ENCODE measurements around the gene AGBL1. TPM values are rescaled to one million over a fixed set of nuclear protein-coding genes. Genes with fewer than 3 reads are reported as not detected.

The AGBL1 gene
- total and polyA plus RNA-seq, 3 experiments from 2014 or later, result not detected

DNA sequence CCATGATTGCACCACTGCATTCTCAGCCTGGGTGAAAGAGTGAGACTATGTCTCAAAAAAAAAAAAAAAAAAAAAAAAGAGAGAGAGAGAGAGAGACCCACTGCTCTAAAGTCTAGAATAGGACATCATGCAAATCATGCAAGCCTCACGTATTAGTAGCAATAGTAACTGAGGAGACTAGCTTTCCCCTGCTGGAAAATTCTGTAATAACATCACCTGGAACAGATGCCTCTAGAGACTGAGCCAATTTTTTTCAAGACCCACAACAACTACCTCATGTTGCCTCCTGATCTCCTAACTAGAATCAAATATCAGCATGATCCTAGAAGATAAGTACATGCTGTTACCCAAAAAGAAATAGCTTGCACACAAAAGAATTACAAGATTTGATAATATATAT, 461.9 kb downstream of the AGBL1 start:
- no peaks in the 10 kb centered on the region for H3K4me1 Mint-ChIP-seq
- H3K4me3 Mint-ChIP-seq, result no peak overlapping the region
- no peak overlapping the region for H3K27ac Mint-ChIP-seq
- H3K36me3 Mint-ChIP-seq, result peaks cover 0 to 1% (median 0%) of the 10 kb centered on the region in 3 donors
- peaks cover 0 to 7% (median 0%) of the 10 kb centered on the region in 5 donors for H3K9me3 Mint-ChIP-seq
- ChIA-PET CTCF (no interaction called here), POLR2A (no interaction called here)
- Histone ChIP-seq H3K4me3 (ENCODE audit: low read length) (no peak overlapping the region), H3K9me3 (ENCODE audit: low read length) (no peaks in the 10 kb centered on the region), H3K36me3 (ENCODE audit: insufficient read depth, low read length) (no peaks in the 10 kb centered on the region), H3K4me1 (ENCODE audit: insufficient read depth, low read length) (no peaks in the 10 kb centered on the region), H3K27ac (ENCODE audit: low read depth, low read length) (no peak overlapping the region), H3K27me3 (ENCODE audit: insufficient read depth, low read length, poor library complexity, severe bottlenecking) (no peaks in the 10 kb centered on the region)
- no peak for DNase-seq
- H3K27me3 Mint-ChIP-seq, result peaks cover 0 to 2% of the 10 kb centered on the region in 2 donors

DNA sequence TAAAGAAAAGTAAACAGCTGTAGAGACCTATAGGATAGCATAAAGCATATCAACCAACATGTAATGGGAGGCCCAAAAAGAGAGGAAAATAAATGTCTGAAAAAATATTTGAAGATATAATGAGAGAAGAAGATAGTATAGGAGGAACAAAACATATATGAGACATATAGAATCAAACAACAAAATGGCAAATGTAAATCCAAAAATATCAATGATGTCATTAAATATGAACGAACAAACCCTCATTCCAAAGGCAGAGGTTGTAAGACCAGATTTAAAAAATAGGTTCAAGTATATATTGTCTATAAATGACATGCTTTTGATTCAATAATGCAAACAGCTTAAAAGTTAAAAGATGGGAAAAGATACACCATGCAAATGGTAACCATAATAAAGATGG, 470.4 kb downstream of the AGBL1 start:
- peaks cover 0 to 14% (median 0%) of the 10 kb centered on the region in 3 donors for H3K36me3 Mint-ChIP-seq
- no peak overlapping the region for H3K4me3 Mint-ChIP-seq
- CTCF ChIA-PET, result no interaction called here
- H3K36me3 ChIP-seq (ENCODE audit: insufficient read depth, low read length), result no peaks in the 10 kb centered on the region
- no peaks in the 10 kb centered on the region for H3K27me3 ChIP-seq (ENCODE audit: insufficient read depth, low read length, poor library complexity, severe bottlenecking)
- H3K4me1 ChIP-seq (ENCODE audit: insufficient read depth, low read length), result no peaks in the 10 kb centered on the region
- no peaks in the 10 kb centered on the region for H3K9me3 ChIP-seq (ENCODE audit: low read length)
- H3K9me3 Mint-ChIP-seq, result peaks cover 0 to 11% (median 3%) of the 10 kb centered on the region in 5 donors
- DNase-seq, result no peak
- H3K4me3 ChIP-seq (ENCODE audit: low read length), result no peak overlapping the region
- H3K27ac ChIP-seq (ENCODE audit: low read depth, low read length), result no peak overlapping the region
- POLR2A ChIA-PET, result no interaction called here
- H3K4me1 Mint-ChIP-seq, result no peaks in the 10 kb centered on the region
- no peaks in the 10 kb centered on the region for H3K27me3 Mint-ChIP-seq
- H3K27ac Mint-ChIP-seq, result no peak overlapping the region

DNA sequence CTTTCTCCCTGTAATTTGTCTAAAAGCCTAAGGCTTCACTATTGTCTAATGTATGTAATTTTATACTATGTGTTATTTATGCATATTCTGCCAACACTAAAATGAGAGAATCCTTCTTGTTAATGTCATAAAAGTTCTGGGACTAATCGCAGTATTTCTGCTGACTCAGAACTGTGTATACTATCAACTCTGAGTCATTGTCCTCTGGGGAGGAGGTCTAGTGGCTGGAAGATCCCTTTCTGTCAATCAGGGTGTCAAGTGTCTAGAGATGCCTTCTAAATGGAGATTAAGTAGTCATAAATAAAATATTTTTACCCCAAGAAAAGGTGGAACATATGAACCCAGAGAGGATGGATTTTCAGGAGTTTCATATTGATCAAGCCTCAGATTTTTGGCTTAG, 473.4 kb downstream of the AGBL1 start:
- H3K9me3 Mint-ChIP-seq, result peaks cover 0 to 11% (median 3%) of the 10 kb centered on the region in 5 donors
- Histone ChIP-seq H3K36me3 (ENCODE audit: insufficient read depth, low read length) (no peaks in the 10 kb centered on the region), H3K27ac (ENCODE audit: low read depth, low read length) (no peak overlapping the region), H3K27me3 (ENCODE audit: insufficient read depth, low read length, poor library complexity, severe bottlenecking) (no peaks in the 10 kb centered on the region), H3K9me3 (ENCODE audit: low read length) (no peaks in the 10 kb centered on the region), H3K4me3 (ENCODE audit: low read length) (no peak overlapping the region), H3K4me1 (ENCODE audit: insufficient read depth, low read length) (no peaks in the 10 kb centered on the region)
- H3K4me1 Mint-ChIP-seq, result no peaks in the 10 kb centered on the region
- peaks cover 0 to 14% (median 0%) of the 10 kb centered on the region in 3 donors for H3K36me3 Mint-ChIP-seq
- H3K27ac Mint-ChIP-seq, result no peak overlapping the region
- H3K27me3 Mint-ChIP-seq, result no peaks in the 10 kb centered on the region
- CTCF ChIA-PET, result no interaction called here
- no peak for DNase-seq
- H3K4me3 Mint-ChIP-seq, result no peak overlapping the region
- POLR2A ChIA-PET, result no interaction called here

DNA sequence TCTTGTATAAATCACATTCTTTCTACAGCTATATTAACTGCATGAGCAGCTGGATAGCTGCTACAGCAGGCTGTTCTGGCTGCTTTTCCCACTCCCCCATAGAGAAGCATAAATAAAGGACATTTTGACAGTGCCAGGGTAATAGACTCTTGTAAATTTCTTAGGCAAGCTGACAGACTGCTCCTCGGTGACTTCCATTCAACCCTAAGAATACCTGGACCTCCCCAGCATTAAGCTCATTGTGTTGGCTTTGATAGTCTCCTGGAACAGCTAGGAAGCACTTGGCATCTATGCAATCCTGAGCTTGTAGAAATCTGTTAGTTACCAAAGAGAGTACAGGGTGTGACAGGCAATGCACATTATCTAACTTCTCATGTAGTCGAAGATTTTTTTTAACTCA, 475.4 kb downstream of the AGBL1 start:
- Mint-ChIP-seq H3K27me3 (no peaks in the 10 kb centered on the region), H3K9me3 (peaks cover 0 to 11% (median 3%) of the 10 kb centered on the region in 5 donors), H3K4me1 (no peaks in the 10 kb centered on the region), H3K27ac (no peak overlapping the region), H3K4me3 (no peak overlapping the region), H3K36me3 (peaks cover 0 to 11% (median 0%) of the 10 kb centered on the region in 3 donors)
- Histone ChIP-seq H3K27ac (ENCODE audit: low read depth, low read length) (no peak overlapping the region), H3K36me3 (ENCODE audit: insufficient read depth, low read length) (no peaks in the 10 kb centered on the region), H3K4me1 (ENCODE audit: insufficient read depth, low read length) (no peaks in the 10 kb centered on the region), H3K4me3 (ENCODE audit: low read length) (no peak overlapping the region), H3K27me3 (ENCODE audit: insufficient read depth, low read length, poor library complexity, severe bottlenecking) (no peaks in the 10 kb centered on the region), H3K9me3 (ENCODE audit: low read length) (no peaks in the 10 kb centered on the region)
- DNase-seq, result no peak
- ChIA-PET POLR2A (no interaction called here), CTCF (interaction anchor here (1.0 kb wide), 1 partner anchor 69 kb away, joined by 4 read pairs; no protein-coding TSS in a partner anchor)

DNA sequence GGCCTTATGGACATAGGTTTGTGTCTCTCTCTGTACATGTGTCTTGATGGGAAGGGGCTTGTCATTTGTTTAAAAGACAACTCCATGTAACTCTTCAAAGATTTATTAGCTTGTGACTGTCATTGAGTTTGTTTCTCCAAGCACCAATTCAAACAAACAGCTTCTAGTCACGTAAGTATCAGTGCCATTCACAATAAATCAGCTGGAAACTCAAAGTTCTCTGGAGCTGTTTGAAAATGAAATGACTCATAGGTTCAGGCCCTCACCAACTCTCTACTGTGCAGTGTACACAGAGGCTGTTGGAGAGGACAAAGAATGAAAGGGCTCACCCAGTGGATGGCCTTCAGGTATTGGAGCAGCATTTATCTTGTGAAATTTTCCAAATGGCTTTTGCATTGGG, 476.3 kb downstream of the AGBL1 start:
- peaks cover 0 to 9% (median 8%) of the 10 kb centered on the region in 5 donors for H3K9me3 Mint-ChIP-seq
- DNase-seq, result no peak
- CTCF ChIA-PET, result no interaction called here
- no peaks in the 10 kb centered on the region for H3K27me3 Mint-ChIP-seq
- no peaks in the 10 kb centered on the region for H3K9me3 ChIP-seq (ENCODE audit: low read length)
- no peaks in the 10 kb centered on the region for H3K4me1 ChIP-seq (ENCODE audit: insufficient read depth, low read length)
- no peak overlapping the region for H3K4me3 ChIP-seq (ENCODE audit: low read length)
- no peak overlapping the region for H3K27ac ChIP-seq (ENCODE audit: low read depth, low read length)
- H3K4me1 Mint-ChIP-seq, result no peaks in the 10 kb centered on the region
- H3K36me3 Mint-ChIP-seq, result peaks cover 0 to 10% (median 0%) of the 10 kb centered on the region in 3 donors
- no peak overlapping the region for H3K27ac Mint-ChIP-seq
- no peaks in the 10 kb centered on the region for H3K27me3 ChIP-seq (ENCODE audit: insufficient read depth, low read length, poor library complexity, severe bottlenecking)
- no peaks in the 10 kb centered on the region for H3K36me3 ChIP-seq (ENCODE audit: insufficient read depth, low read length)
- POLR2A ChIA-PET, result no interaction called here
- no peak overlapping the region for H3K4me3 Mint-ChIP-seq

DNA sequence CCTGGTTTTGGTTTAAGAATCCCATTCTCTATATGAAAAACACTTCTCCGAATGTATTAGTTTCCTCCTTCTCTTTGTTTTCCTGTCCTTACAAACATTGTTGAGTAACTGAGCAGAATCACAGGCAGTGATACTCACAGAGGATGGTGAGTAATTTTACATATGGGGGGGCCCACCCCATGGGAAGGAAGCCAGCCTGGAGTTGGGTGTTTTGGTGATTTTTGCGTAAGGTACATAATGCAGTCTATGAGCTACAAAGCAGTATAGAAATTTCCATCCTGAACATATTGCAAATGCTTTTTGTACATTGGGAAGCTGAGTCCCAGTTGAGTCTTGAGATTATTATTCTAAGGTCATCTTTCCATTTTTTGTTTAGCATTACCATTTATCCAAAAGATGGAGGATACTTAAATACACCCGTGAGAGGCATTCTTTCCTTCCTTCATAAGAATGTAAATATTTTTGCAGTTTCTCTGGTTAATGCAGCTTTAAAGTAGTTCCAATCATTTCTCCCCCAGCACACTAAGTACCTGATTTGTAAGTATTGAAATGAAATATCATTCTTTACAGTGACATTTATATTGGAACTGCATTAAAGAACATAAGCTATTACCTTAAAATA, 476.8 kb downstream of the AGBL1 start:
- Mint-ChIP-seq H3K9me3 (peaks cover 0 to 15% (median 5%) of the 10 kb centered on the region in 5 donors), H3K36me3 (peaks cover 0 to 4% (median 0%) of the 10 kb centered on the region in 3 donors), H3K4me3 (no peak overlapping the region), H3K27me3 (no peaks in the 10 kb centered on the region), H3K4me1 (no peaks in the 10 kb centered on the region), H3K27ac (no peak overlapping the region)
- Histone ChIP-seq H3K4me1 (ENCODE audit: insufficient read depth, low read length) (no peaks in the 10 kb centered on the region), H3K4me3 (ENCODE audit: low read length) (no peak overlapping the region), H3K36me3 (ENCODE audit: insufficient read depth, low read length) (no peaks in the 10 kb centered on the region), H3K27ac (ENCODE audit: low read depth, low read length) (no peak overlapping the region), H3K9me3 (ENCODE audit: low read length) (no peaks in the 10 kb centered on the region), H3K27me3 (ENCODE audit: insufficient read depth, low read length, poor library complexity, severe bottlenecking) (no peaks in the 10 kb centered on the region)
- no peak for DNase-seq
- POLR2A ChIA-PET, result no interaction called here
- CTCF ChIA-PET, result no interaction called here

DNA sequence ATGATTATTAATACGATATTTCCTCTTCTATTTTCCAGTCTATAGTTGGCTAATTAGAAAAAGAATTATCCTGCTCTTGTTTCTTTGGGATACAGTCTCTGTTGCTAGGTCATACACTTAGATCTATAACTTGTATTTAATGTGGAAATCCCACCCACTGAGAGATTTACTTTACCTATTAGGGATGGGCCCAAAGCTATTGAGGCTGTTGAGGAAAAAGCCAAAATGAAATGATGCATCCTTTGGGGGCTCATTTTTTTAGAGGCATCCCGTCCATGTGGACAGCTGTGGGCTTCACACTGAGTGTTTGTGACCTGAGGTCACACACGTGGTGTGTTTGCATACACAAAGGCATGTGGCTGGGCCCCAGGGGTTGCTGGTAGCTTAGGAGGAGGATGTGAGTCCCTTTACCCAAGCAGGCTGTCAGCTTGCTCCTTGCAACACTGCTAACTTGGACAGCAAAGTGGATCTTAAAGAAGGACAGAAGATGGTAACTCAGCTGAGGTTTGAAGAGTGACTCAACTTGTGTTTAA, 477.4 kb downstream of the AGBL1 start:
- no peak for DNase-seq
- Mint-ChIP-seq H3K4me3 (no peak overlapping the region), H3K4me1 (no peaks in the 10 kb centered on the region), H3K36me3 (no peaks in the 10 kb centered on the region), H3K9me3 (peaks cover 0 to 13% (median 4%) of the 10 kb centered on the region in 5 donors), H3K27me3 (no peaks in the 10 kb centered on the region), H3K27ac (no peak overlapping the region)
- no peaks in the 10 kb centered on the region for H3K4me1 ChIP-seq (ENCODE audit: insufficient read depth, low read length)
- no peaks in the 10 kb centered on the region for H3K27me3 ChIP-seq (ENCODE audit: insufficient read depth, low read length, poor library complexity, severe bottlenecking)
- ChIA-PET POLR2A (no interaction called here), CTCF (no interaction called here)
- H3K36me3 ChIP-seq (ENCODE audit: insufficient read depth, low read length), result no peaks in the 10 kb centered on the region
- H3K27ac ChIP-seq (ENCODE audit: low read depth, low read length), result no peak overlapping the region
- no peaks in the 10 kb centered on the region for H3K9me3 ChIP-seq (ENCODE audit: low read length)
- no peak overlapping the region for H3K4me3 ChIP-seq (ENCODE audit: low read length)

DNA sequence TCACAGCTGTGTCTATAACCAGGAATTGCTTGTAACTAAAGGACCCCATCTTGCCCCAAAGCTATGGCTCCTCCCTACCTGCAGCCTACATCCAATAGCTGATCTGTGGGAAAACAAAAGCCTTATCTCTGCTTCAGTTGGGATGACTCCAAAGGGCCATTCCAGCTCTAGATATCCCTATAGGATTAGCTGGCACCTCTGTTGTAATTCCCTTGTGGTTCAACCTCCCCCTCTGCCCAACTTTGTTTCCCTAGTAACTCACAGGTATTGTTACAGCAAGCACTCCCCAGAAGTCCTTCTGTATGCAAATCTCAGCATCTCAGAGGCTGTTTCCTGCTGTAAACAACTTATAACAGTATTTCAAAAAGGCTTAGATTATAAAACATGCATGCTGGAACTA, 478.6 kb downstream of the AGBL1 start:
- peaks cover 0 to 1% of the 10 kb centered on the region in 2 donors for H3K27me3 Mint-ChIP-seq
- DNase-seq, result no peak
- H3K9me3 ChIP-seq (ENCODE audit: low read length), result no peaks in the 10 kb centered on the region
- POLR2A ChIA-PET, result no interaction called here
- no peak overlapping the region for H3K27ac ChIP-seq (ENCODE audit: low read depth, low read length)
- H3K4me3 ChIP-seq (ENCODE audit: low read length), result no peak overlapping the region
- H3K27ac Mint-ChIP-seq, result no peak overlapping the region
- no peak overlapping the region for H3K4me3 Mint-ChIP-seq
- peaks cover 2 to 18% (median 7%) of the 10 kb centered on the region in 5 donors for H3K9me3 Mint-ChIP-seq
- no peaks in the 10 kb centered on the region for H3K27me3 ChIP-seq (ENCODE audit: insufficient read depth, low read length, poor library complexity, severe bottlenecking)
- no peaks in the 10 kb centered on the region for H3K4me1 Mint-ChIP-seq
- H3K36me3 Mint-ChIP-seq, result no peaks in the 10 kb centered on the region
- CTCF ChIA-PET, result no interaction called here
- no peaks in the 10 kb centered on the region for H3K4me1 ChIP-seq (ENCODE audit: insufficient read depth, low read length)
- H3K36me3 ChIP-seq (ENCODE audit: insufficient read depth, low read length), result no peaks in the 10 kb centered on the region

All from CD8-positive, alpha-beta memory T cell (primary cell).